WTC11 (cell line): ENCODE data around the gene DOCK7.

ENCODE experiments used
- E2F4 ChIP-seq: sonication (generic); formaldehyde crosslinking; IDR thresholded peaks from 2 replicates; pipeline ENCODE4 v1.8.1; 2022; ENCODE audit warnings: low read depth, mild to moderate bottlenecking, moderate library complexity, missing genetic modification reagents, borderline replicate concordance
- ESRRA ChIP-seq: sonication (generic); formaldehyde crosslinking; IDR thresholded peaks from 2 replicates; pipeline ENCODE4 v1.8.1; 2022; ENCODE audit warnings: mild to moderate bottlenecking, missing genetic modification reagents, borderline replicate concordance
- FOXK1 ChIP-seq: sonication (generic); formaldehyde crosslinking; IDR thresholded peaks from 2 replicates; pipeline ENCODE4 v1.8.0; 2022; ENCODE audit warnings: mild to moderate bottlenecking, moderate library complexity, missing genetic modification reagents
- MAX ChIP-seq: sonication (generic); formaldehyde crosslinking; IDR thresholded peaks from 2 replicates; pipeline ENCODE4 v1.8.0; 2022; ENCODE audit warnings: mild to moderate bottlenecking, missing genetic modification reagents
- PRRX2 ChIP-seq: fragments of 250-450 bp; sonication (Bioruptor Pico); IDR thresholded peaks from 2 replicates; pipeline ENCODE4 v1.8.0; 2021; ENCODE audit warnings: mild to moderate bottlenecking
- ZNF219 ChIP-seq: sonication (generic); formaldehyde crosslinking; IDR thresholded peaks from 2 replicates; pipeline ENCODE4 v1.8.0; 2023; ENCODE audit warnings: missing genetic modification reagents, mild to moderate bottlenecking, borderline replicate concordance
- ZNF232 ChIP-seq: sonication (generic); formaldehyde crosslinking; IDR thresholded peaks from 2 replicates; pipeline ENCODE4 v1.8.0; 2022; ENCODE audit warnings: mild to moderate bottlenecking, missing genetic modification reagents
- TF ChIP-seq, protein P1 (sequence below): fragments of 200-600 bp; IDR thresholded peaks from 2 replicates; pipeline ENCODE4 v1.8.0; 2022; ENCODE audit warnings: antibody characterized with exemption

DNA sequence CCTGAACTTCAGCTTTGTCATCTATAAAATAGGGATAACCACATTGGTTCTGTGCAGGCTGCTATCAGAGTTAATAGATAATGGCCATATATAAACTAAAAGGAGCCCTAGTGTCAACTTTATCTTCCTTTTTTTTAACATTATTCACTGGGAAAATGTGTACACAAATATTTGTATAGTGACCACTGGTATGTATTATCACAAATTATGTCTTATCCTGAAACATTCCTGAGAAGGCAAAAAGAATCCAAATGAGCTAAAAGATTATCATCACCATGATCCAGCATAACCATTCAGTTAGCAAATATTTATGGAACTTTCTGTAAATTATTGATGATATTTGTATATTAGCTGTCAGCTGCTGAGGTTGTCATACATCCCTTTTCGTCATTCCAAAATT is 74.3 kb downstream of the DOCK7 start:
- no peak for TF ChIP-seq E2F4 (CRISPR knock-in tag)
- no peak for TF ChIP-seq ESRRA (CRISPR knock-in tag)
- TF ChIP-seq FOXK1 (CRISPR knock-in tag): no peak
- no peak for TF ChIP-seq PRRX2 (CRISPR knock-in tag)
- no peak for TF ChIP-seq ZNF232 (CRISPR knock-in tag)
- TF ChIP-seq, protein P1, sequence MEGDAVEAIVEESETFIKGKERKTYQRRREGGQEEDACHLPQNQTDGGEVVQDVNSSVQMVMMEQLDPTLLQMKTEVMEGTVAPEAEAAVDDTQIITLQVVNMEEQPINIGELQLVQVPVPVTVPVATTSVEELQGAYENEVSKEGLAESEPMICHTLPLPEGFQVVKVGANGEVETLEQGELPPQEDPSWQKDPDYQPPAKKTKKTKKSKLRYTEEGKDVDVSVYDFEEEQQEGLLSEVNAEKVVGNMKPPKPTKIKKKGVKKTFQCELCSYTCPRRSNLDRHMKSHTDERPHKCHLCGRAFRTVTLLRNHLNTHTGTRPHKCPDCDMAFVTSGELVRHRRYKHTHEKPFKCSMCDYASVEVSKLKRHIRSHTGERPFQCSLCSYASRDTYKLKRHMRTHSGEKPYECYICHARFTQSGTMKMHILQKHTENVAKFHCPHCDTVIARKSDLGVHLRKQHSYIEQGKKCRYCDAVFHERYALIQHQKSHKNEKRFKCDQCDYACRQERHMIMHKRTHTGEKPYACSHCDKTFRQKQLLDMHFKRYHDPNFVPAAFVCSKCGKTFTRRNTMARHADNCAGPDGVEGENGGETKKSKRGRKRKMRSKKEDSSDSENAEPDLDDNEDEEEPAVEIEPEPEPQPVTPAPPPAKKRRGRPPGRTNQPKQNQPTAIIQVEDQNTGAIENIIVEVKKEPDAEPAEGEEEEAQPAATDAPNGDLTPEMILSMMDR: no peak
- TF ChIP-seq MAX (CRISPR knock-in tag): no peak
- TF ChIP-seq ZNF219 (CRISPR knock-in tag): no peak
